A549 (cell line): ENCODE measurements around the gene DIO1.

Experiments
- CHD4 ChIP-seq: fragments of 200-600 bp; sonication (generic); IDR thresholded peaks from 2 replicates; pipeline ENCODE4 v1.6.1; 2016; ENCODE audit warnings: antibody characterized with exemption, mild to moderate bottlenecking, borderline replicate concordance
- CTCF ChIP-seq: fragments of >200 bp; sonication (Bioruptor Twin); formaldehyde crosslinking; IDR thresholded peaks from 3 replicates; pipeline ENCODE4 v1.5.1; 2016

- TF ChIP-seq CHD4 (no peak), CTCF (peak; percentile 53; the same call in 2 of the 3 replicates)
Observed at GRCh38 chr1:53959664-53960250, 65.8 kb downstream of the DIO1 start.
